Measurements from ENCODE around the gene SUCLA2. TPM values are rescaled to one million over a fixed set of nuclear protein-coding genes. Genes with fewer than 3 reads are reported as not detected.

The SUCLA2 gene
- total RNA-seq (10 to 100 TPM; 28.2 to 44.3 TPM), polyA plus RNA-seq (10 to 100 TPM; 14.9 to 28.5 TPM)
- long read RNA-seq, donor 1, transcript SUCLA2-219 (11 exons, 2,111 nt), result major isoform, 21 of 40 reads
- long read RNA-seq, donor 1, partial matches to known transcripts, result 16 of 40 reads
- long read RNA-seq, donor 1, other reads (novel, unspliced or antisense), result 0 of 40 reads
- long read RNA-seq, donor 2, partial matches to known transcripts, result 5 of 8 reads
- long read RNA-seq, donor 2, other reads (novel, unspliced or antisense), result 0 of 8 reads
- long read RNA-seq, donor 3, transcript SUCLA2-219 (11 exons, 2,111 nt), result major isoform, 10 of 19 reads
- long read RNA-seq, donor 3, partial matches to known transcripts, result 8 of 19 reads
- long read RNA-seq, donor 3, other reads (novel, unspliced or antisense), result 0 of 19 reads
- long read RNA-seq, donor 4, partial matches to known transcripts, result 11 of 15 reads
- long read RNA-seq, donor 4, other reads (novel, unspliced or antisense), result 0 of 15 reads
- long read RNA-seq, donor 5, transcript SUCLA2-219 (11 exons, 2,111 nt), result major isoform, 18 of 63 reads
- long read RNA-seq, donor 5, transcript SUCLA2-205 (4 exons, 710 nt), result minor isoform, 5 of 63 reads
- long read RNA-seq, donor 5, partial matches to known transcripts, result 38 of 63 reads
- long read RNA-seq, donor 5, other reads (novel, unspliced or antisense), result 0 of 63 reads

DNA sequence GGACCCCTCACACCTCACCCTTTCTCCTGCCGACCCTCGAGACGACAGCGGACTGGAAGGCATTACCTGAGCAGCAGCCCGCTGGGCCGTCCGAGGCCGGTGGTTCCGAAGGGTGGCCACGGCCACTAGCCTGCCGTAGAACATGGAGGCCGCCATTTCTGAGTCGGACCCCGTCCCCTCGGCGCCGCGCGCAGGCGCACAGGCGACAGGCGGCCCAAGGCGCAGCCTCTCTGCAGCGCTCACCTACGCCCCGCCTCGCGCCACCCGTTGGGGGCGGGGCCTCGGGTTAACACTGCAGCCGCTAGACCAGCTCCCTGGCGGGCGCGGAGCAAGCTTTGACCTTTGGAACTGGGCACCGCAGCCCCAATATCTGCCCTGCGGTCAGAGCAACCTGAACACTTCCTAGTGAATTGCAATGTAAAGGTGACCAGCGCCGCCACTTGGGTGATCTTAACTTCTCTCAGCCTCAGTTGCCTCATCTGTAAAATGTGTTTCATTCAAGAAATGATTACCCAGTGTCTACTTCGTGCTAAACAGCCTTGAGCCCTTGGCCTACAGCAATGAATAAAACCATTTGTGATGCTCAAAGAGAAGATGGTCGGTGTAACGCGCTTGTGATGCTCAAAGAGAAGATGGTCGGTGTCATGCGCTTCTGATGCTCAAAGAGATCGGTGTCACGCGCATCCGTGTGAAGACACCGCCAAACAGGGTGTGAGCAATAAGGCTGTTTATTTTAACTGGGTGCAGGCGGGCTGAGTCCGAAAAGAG is at the start of gene SUCLA2:
Gene SUCLA2, minus strand, starts transcription at position 160 of the 768 bp plus-strand sequence. Its CDS starts 4 bp downstream, at position 156.
- 8 to 13% methylated on average over 48 to 52 of the region's 52 CpGs for WGBS, 2 donors
- Histone ChIP-seq H3K36me3 (ENCODE audit: control insufficient read depth in 4 of 4, insufficient read depth in 4 of 4, low read length in 4 of 4) (peaks cover 0 to 7% (median 4%) of the 10 kb centered on the region in 4 donors), H3K9me3 (ENCODE audit: control insufficient read depth in 4 of 4, insufficient read depth in 3 of 4, low read length in 3 of 4) (no peaks in the 10 kb centered on the region), H3K9ac (ENCODE audit: insufficient read depth in 1 of 2, low read length in 2 of 2) (peak within 1 kb of the TSS; percentile 87 to 90), H3K4me1 (ENCODE audit: control insufficient read depth in 5 of 5, insufficient read depth in 5 of 5, low read length in 5 of 5) (peaks cover 2 to 11% (median 6%) of the 10 kb centered on the region in 5 donors), H3K27me3 (ENCODE audit: control insufficient read depth in 3 of 3, insufficient read depth in 3 of 3, low read length in 2 of 3) (no peaks in the 10 kb centered on the region), H3K4me3 (peak within 1 kb of the TSS; percentile 97), H3K27ac (ENCODE audit: low read depth in 1 of 2, low read length in 1 of 2) (peak within 1 kb of the TSS; percentile 56 to 88)
- DNase-seq (peak; percentile 92 to 95 (median 93)), ATAC-seq (ENCODE audit: insufficient read depth, low FRiP score) (peak; percentile 99)
- TF ChIP-seq, protein P1, sequence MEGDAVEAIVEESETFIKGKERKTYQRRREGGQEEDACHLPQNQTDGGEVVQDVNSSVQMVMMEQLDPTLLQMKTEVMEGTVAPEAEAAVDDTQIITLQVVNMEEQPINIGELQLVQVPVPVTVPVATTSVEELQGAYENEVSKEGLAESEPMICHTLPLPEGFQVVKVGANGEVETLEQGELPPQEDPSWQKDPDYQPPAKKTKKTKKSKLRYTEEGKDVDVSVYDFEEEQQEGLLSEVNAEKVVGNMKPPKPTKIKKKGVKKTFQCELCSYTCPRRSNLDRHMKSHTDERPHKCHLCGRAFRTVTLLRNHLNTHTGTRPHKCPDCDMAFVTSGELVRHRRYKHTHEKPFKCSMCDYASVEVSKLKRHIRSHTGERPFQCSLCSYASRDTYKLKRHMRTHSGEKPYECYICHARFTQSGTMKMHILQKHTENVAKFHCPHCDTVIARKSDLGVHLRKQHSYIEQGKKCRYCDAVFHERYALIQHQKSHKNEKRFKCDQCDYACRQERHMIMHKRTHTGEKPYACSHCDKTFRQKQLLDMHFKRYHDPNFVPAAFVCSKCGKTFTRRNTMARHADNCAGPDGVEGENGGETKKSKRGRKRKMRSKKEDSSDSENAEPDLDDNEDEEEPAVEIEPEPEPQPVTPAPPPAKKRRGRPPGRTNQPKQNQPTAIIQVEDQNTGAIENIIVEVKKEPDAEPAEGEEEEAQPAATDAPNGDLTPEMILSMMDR (IDR thresholded peaks at IDR 0.05; ENCODE audit: control extremely low read depth, extremely low read depth), result no peak

DNA sequence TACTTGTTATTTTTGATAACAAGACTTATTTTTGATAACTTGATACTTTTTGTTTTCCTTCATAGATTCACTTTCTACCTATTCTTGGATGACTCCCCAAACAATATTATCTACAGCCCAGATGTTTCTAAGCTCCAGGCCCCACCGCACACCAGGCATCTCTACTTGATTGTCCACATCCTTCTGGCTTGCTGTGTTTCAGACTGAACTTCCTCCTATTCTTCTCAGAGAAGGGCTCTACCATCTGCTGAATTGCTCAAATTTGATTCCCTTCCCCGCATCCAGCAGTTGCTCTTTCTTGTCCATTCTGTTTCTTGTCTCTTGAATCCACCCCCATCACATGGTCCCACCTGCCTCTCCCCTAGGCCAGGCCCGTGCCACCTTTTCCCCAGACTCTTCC is 49.5 kb upstream of the SUCLA2 start:
- no peak for ATAC-seq (ENCODE audit: insufficient read depth, low FRiP score)
- no peaks in the 10 kb centered on the region for H3K4me1 ChIP-seq (ENCODE audit: control insufficient read depth in 5 of 5, insufficient read depth in 5 of 5, low read length in 5 of 5)
- H3K36me3 ChIP-seq (ENCODE audit: control insufficient read depth in 4 of 4, insufficient read depth in 4 of 4, low read length in 4 of 4), result peaks cover 14 to 26% (median 17%) of the 10 kb centered on the region in 4 donors
- no peak overlapping the region for H3K4me3 ChIP-seq
- no peak for DNase-seq
- 80 to 83% methylated on average over 3 of the region's 3 CpGs for WGBS, 2 donors
- no peaks in the 10 kb centered on the region for H3K9me3 ChIP-seq (ENCODE audit: control insufficient read depth in 4 of 4, insufficient read depth in 3 of 4, low read length in 3 of 4)
- TF ChIP-seq, protein P1 (IDR thresholded peaks at IDR 0.05; ENCODE audit: control extremely low read depth, extremely low read depth), result no peak
- no peak overlapping the region for H3K27ac ChIP-seq (ENCODE audit: low read depth in 1 of 2, low read length in 1 of 2)
- no peaks in the 10 kb centered on the region for H3K27me3 ChIP-seq (ENCODE audit: control insufficient read depth in 3 of 3, insufficient read depth in 3 of 3, low read length in 2 of 3)
- H3K9ac ChIP-seq (ENCODE audit: insufficient read depth in 1 of 2, low read length in 2 of 2), result no peak overlapping the region

DNA sequence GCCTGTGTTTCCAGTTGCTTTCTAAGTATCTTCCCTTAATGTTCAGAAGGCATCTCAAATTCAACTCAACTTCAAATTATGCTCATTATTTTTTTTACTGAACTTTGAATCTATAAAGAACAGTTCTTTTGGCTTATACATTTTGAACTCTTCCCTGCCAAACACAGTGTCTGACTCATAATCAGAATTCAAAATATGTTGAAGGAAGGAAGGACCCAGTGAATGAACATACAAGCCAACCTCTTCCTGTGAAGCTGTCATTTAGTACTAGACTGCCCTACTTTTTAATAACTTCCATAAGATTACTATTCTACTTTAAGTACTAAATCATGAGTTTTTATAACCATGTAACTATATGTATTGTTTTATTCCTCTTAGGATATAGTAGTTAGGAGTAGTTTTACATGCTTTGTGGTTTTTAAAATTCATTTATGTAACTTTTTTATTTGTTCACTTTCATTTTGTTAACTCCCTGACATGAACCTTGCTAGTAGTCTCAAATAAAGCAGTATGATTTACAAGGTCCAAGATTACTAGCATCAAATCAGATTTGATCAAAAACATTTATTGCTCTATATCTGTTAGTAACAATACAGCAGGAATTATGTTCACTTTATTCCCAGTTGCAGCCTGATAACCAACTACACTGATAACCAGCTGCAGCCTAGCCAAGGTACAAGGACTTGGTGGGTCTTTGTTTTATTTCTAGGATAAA is 42.9 kb upstream of the SUCLA2 start:
- ATAC-seq (ENCODE audit: insufficient read depth, low FRiP score) (no peak), DNase-seq (no peak)
- no peaks in the 10 kb centered on the region for H3K27me3 ChIP-seq (ENCODE audit: control insufficient read depth in 3 of 3, insufficient read depth in 3 of 3, low read length in 2 of 3)
- H3K4me1 ChIP-seq (ENCODE audit: control insufficient read depth in 5 of 5, insufficient read depth in 5 of 5, low read length in 5 of 5), result peaks cover 0 to under 1% (median 0%) of the 10 kb centered on the region in 5 donors
- H3K4me3 ChIP-seq, result no peak overlapping the region
- H3K9ac ChIP-seq (ENCODE audit: insufficient read depth in 1 of 2, low read length in 2 of 2), result no peak overlapping the region
- H3K9me3 ChIP-seq (ENCODE audit: control insufficient read depth in 4 of 4, insufficient read depth in 3 of 4, low read length in 3 of 4), result no peaks in the 10 kb centered on the region
- H3K36me3 ChIP-seq (ENCODE audit: control insufficient read depth in 4 of 4, insufficient read depth in 4 of 4, low read length in 4 of 4), result peaks cover 7 to 24% (median 11%) of the 10 kb centered on the region in 4 donors
- H3K27ac ChIP-seq (ENCODE audit: low read depth in 1 of 2, low read length in 1 of 2), result no peak overlapping the region
- TF ChIP-seq, protein P1 (IDR thresholded peaks at IDR 0.05; ENCODE audit: control extremely low read depth, extremely low read depth), result no peak

All from lung (tissue), 16 donors.